ENCODE data around the gene RAI1. TPM values are rescaled to one million over a fixed set of nuclear protein-coding genes. Genes with fewer than 3 reads are reported as not detected.

Gene RAI1
- total RNA-seq, 1 donor from 2014 or later, result 29.2 TPM

DNA sequence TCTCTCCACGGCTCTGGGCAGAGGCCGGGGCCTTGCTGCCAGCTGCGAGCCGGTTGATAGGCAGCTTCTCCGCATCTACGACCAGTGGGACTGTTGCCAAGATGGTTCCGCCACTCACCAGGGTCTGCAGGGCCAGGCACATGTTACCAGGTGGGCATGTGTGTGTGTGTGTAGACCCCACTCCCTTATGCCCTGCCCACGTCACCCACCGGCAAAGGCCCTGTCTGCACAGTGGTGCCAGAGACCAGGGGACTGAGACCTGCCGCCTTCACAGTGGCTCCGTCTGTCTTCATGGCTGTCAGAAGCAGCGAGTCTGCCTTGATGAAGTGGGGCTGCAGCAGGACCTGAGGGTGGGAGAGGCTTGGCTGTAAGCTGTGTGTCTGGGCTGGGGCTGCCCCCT, 137.9 kb downstream of the RAI1 start:
- H3K27ac ChIP-seq, result peak overlapping the region; percentile 91
- no peak for DNase-seq (ENCODE audit: extremely low spot score in 2 of 2)
- intact Hi-C loops (cut with DNase I), result loop anchor here (10.0 kb wide), 1 partner anchor 106 kb away; no protein-coding TSS in a partner anchor
- peaks cover 76% of the 10 kb centered on the region for H3K4me1 ChIP-seq
- peaks cover 0 to 46% of the 10 kb centered on the region in 2 donors for H3K36me3 ChIP-seq
- H3K9me3 ChIP-seq, result no peaks in the 10 kb centered on the region
- H3K27me3 ChIP-seq, result no peaks in the 10 kb centered on the region
- TF ChIP-seq POLR2A (IDR thresholded peaks at IDR 0.05), result no peak
- no peak for TF ChIP-seq POLR2AphosphoS5 (IDR thresholded peaks at IDR 0.05; ENCODE audit: insufficient read depth in 1 of 2, low read depth in 1 of 2)
- TF ChIP-seq, protein P1, sequence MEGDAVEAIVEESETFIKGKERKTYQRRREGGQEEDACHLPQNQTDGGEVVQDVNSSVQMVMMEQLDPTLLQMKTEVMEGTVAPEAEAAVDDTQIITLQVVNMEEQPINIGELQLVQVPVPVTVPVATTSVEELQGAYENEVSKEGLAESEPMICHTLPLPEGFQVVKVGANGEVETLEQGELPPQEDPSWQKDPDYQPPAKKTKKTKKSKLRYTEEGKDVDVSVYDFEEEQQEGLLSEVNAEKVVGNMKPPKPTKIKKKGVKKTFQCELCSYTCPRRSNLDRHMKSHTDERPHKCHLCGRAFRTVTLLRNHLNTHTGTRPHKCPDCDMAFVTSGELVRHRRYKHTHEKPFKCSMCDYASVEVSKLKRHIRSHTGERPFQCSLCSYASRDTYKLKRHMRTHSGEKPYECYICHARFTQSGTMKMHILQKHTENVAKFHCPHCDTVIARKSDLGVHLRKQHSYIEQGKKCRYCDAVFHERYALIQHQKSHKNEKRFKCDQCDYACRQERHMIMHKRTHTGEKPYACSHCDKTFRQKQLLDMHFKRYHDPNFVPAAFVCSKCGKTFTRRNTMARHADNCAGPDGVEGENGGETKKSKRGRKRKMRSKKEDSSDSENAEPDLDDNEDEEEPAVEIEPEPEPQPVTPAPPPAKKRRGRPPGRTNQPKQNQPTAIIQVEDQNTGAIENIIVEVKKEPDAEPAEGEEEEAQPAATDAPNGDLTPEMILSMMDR (IDR thresholded peaks at IDR 0.05), result no peak
- H3K4me3 ChIP-seq, result no peak overlapping the region

DNA sequence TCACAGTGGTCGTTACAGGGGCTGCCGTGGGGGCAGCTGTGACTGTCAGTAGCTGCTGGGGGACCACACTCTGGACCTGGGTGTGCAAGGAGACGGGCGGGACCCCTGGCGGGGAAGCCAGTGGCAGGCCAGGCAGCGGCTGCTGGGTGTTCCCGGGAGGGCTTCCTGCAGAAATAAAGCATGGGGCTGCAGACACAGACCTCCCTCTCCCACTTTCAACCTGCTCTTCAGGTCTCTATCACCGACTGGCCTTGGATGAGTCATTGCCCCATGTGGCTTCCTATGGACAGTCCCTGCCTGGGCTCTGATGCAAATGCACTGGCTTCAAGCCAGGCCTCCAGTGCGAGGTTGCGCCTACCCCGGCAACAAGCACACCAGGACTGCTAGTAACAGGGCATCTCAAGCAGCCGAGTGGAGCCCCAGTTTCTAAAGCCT, 138.3 kb downstream of the RAI1 start:
- peak overlapping the region; percentile 91 for H3K27ac ChIP-seq
- H3K27me3 ChIP-seq, result no peaks in the 10 kb centered on the region
- no peak overlapping the region for H3K4me3 ChIP-seq
- intact Hi-C loops (cut with DNase I), result loop anchor here (10.0 kb wide), 1 partner anchor 105 kb away; no protein-coding TSS in a partner anchor
- H3K36me3 ChIP-seq, result peaks cover 0 to 42% of the 10 kb centered on the region in 2 donors
- peaks cover 76% of the 10 kb centered on the region for H3K4me1 ChIP-seq
- TF ChIP-seq POLR2AphosphoS5 (IDR thresholded peaks at IDR 0.05; ENCODE audit: insufficient read depth in 1 of 2, low read depth in 1 of 2), result peak in 1 of 2 donors; percentile 22
- TF ChIP-seq POLR2A (IDR thresholded peaks at IDR 0.05), result no peak
- TF ChIP-seq, protein P1 (IDR thresholded peaks at IDR 0.05), result no peak
- no peak for DNase-seq (ENCODE audit: extremely low spot score in 2 of 2)
- no peaks in the 10 kb centered on the region for H3K9me3 ChIP-seq

DNA sequence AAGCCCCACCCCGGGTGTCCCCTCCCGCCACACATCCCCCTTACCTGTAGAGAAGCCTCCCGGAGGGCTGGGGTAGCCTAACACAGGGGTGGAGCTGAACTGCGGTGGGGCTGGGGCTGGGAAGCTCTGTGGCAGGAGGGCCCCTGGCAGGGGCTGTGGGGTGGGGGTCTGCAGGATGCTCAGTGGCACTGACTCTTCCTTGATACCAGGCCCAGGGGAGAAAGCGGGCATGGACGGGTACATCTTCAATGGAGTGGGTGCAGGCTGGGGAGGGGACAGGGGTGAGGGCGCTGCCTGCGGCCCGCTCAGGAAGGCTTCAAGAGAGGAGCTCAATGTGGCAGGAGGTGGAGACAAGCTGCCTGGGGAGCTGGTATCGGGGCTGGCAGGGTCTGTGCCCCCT, 138.8 kb downstream of the RAI1 start:
- intact Hi-C loops (cut with DNase I), result no loop called here

DNA sequence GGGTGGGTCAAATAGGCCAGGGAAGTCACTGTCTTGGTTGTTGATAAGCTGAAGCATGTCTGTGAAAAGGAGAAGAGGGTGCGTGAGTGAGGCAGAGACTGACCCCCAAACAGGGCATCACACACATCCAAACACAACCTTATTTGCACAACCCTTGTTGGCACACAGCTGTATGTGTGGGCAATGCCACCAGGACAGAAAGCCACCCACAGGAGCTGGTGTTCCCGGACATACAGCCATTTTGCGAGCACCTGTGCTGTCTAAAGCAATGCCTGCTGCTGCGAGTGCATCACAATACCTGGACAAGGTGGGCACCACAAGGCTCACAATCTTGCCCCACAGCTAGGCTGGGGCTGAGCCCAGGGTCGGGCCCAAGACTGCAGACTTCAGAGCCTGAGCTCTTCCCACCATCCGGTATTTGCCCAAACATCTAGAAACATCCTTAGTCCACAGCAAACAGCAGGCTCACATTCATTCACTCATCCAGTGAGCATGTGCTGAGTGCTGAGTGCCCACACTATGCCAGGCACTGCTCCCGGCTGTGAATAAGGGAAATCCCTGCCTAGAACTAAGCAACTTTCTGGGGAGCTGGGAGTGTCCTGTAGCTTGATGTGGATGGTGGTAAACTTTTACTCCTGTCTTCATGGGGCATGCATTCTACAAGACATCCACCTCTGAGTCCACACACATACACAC, 139.4 kb downstream of the RAI1 start:
- Histone ChIP-seq H3K4me1 (peaks cover 81% of the 10 kb centered on the region), H3K9me3 (no peaks in the 10 kb centered on the region), H3K27me3 (no peaks in the 10 kb centered on the region), H3K4me3 (no peak overlapping the region), H3K27ac (peak overlapping the region; percentile 91), H3K36me3 (peaks cover 0 to 34% of the 10 kb centered on the region in 2 donors)
- intact Hi-C loops (cut with DNase I), result no loop called here
- DNase-seq (ENCODE audit: extremely low spot score in 2 of 2), result no peak
- TF ChIP-seq, protein P1 (IDR thresholded peaks at IDR 0.05), result no peak
- TF ChIP-seq POLR2AphosphoS5 (IDR thresholded peaks at IDR 0.05; ENCODE audit: insufficient read depth in 1 of 2, low read depth in 1 of 2) (no peak), POLR2A (IDR thresholded peaks at IDR 0.05) (no peak)

More for the DNA sequence above, 138.8 kb downstream of the RAI1 start:
- no peak for DNase-seq (ENCODE audit: extremely low spot score in 2 of 2)
- peak overlapping the region; percentile 91 for H3K27ac ChIP-seq
- H3K4me1 ChIP-seq, result peaks cover 76% of the 10 kb centered on the region
- H3K36me3 ChIP-seq, result peaks cover 0 to 38% of the 10 kb centered on the region in 2 donors
- no peaks in the 10 kb centered on the region for H3K27me3 ChIP-seq
- no peaks in the 10 kb centered on the region for H3K9me3 ChIP-seq
- no peak overlapping the region for H3K4me3 ChIP-seq
- TF ChIP-seq, protein P1 (IDR thresholded peaks at IDR 0.05), result no peak

DNA sequence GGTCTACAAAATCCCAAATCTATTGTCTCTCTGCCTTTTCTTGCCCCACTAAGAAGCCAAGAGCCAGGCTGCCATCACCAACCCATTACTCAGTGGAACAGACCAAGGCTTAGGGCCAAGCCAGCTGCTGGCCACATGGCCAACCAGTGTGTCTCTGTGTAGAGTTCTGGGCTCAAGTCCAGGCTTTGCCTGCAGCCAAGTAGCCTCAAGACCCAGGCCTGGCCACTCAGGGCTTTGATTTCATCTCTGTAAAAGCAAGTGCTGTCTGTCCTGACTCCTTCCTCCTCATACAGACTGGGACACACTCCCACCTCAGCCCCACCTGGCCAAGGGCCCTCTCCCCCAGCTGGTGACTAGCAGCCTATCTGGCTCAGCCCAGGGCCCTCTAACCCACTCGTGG, 140.9 kb downstream of the RAI1 start:
- Histone ChIP-seq H3K9me3 (no peaks in the 10 kb centered on the region), H3K27me3 (no peaks in the 10 kb centered on the region), H3K4me3 (peak overlapping the region; percentile 54 to 58), H3K36me3 (peaks cover 0 to 23% of the 10 kb centered on the region in 2 donors), H3K27ac (peak overlapping the region; percentile 91), H3K4me1 (peaks cover 87% of the 10 kb centered on the region)
- intact Hi-C loops (cut with DNase I), result no loop called here
- no peak for DNase-seq (ENCODE audit: extremely low spot score in 2 of 2)
- no peak for TF ChIP-seq POLR2A (IDR thresholded peaks at IDR 0.05)
- TF ChIP-seq POLR2AphosphoS5 (IDR thresholded peaks at IDR 0.05; ENCODE audit: insufficient read depth in 1 of 2, low read depth in 1 of 2), result peak in 1 of 2 donors; percentile 31
- TF ChIP-seq, protein P1 (IDR thresholded peaks at IDR 0.05), result no peak
